GM20000 (cell line): Measurements from ENCODE around the gene CSNK1G2.

ENCODE experiments used
- DNase-seq: peaks from one replicate; pipeline ENCODE4 v3.0.0; 2012; ENCODE audit warnings: low spot score
- CTCF ChIP-seq: IDR thresholded peaks from 2 replicates; pipeline ENCODE4 v1.5.1; 2012; ENCODE audit warnings: mild to moderate bottlenecking, control low read depth; ENCODE audit errors: extremely low read depth, missing control alignments

Gene CSNK1G2

GRCh38 chr19:1929021-1929742 lies 11.8 kb upstream of the CSNK1G2 start:
- TF ChIP-seq CTCF = peak; percentile 83

DNA sequence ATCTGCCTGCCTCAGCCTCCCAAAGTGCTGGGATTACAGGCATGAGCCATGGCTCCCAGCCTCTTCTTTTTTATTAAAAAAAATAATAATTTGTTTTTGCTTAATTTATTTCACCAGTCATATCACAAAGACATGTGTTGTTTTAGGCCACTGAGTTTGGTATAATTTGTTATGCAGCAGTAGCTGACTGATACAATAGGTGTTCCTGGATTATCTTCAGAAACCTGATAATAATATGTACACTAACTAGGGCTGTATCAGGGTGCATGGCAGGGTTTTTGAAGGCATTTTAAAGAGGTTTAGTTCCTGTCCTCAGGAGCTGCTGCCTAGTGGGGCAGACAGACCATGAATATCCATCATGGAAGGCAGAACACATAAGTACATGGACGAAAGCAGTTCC lies 9.5 kb upstream of the CSNK1G2 start:
- DNase-seq = no peak
- no peak for TF ChIP-seq CTCF

More at GRCh38 chr19:1929021-1929742, 11.8 kb upstream of the CSNK1G2 start:
- DNase-seq = peak; percentile 90

DNA sequence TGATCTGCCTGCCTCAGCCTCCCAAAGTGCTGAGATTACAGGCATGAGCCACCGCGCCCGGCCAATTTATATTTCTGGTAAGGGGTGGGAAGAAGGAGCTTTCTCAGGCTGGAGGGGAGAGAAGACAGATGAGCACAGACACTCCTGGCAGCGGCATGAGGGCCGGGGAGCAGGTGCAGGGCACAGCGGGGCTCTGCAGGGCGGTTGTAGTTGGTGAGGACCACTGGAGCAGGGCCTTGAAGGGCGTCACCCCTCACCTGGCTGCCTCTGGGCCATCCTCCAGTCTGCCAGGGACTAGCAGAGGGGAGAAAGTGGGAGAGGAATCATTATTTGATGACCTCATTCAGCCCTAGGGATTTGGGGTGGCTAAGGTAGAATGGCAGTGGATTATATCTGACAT lies 8.6 kb upstream of the CSNK1G2 start:
- no peak for TF ChIP-seq CTCF
- DNase-seq = no peak

- no peak for DNase-seq
- TF ChIP-seq CTCF = no peak
These were observed 7.7 kb upstream of the CSNK1G2 start for GRCh38 chr19:1933244-1933643.

DNA sequence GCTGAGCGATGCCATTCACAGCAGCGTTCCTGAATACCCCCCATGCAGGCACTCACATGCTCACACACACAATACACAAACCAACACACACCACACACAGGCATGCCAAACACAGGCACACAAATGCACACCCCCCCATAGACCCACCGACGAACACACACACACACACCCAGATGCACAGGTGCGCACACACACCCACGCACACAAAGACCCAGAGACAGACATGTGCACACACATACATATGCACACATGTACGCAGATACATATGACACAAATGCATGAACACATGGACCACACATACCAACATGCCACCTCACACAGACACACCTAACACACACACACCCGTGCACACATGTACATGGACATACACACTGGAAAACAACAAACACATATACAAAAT lies 7.0 kb upstream of the CSNK1G2 start:
- TF ChIP-seq CTCF = no peak
- DNase-seq = no peak

DNA sequence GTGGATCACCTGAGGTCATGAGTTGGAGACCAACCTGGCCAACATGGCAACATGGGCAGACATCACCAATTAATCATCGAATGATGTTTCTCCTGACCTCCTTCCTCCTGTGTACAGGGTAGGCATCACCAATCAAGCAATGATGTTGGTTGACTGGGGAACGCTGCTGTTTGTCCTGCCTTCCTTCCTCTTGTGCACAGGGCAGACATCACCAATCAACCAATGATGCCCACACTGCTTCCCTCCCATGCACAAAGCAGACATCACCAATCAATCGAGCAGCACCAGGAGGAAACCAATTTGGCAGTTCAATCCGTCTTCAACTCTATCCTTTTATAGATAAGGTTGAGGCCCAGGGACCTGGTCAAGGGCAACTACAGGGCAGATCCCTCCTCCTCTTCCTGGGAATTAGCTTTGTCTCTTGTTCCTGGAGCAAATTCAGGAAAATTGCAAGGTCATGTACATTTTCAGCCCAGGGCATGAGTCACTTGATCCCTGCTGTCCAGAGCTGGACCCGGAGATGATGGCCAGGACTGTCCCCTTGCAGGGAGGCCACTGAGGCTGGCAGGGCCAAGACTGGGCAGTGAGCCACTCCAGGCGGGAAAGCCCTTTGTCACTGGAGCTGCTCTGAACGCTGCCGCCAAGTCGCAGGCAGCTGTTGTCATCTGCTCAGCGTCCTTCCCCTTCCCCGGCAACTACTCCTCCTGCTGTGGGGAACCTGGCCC lies 5.3 kb upstream of the CSNK1G2 start:
- DNase-seq = no peak
- no peak for TF ChIP-seq CTCF

DNA sequence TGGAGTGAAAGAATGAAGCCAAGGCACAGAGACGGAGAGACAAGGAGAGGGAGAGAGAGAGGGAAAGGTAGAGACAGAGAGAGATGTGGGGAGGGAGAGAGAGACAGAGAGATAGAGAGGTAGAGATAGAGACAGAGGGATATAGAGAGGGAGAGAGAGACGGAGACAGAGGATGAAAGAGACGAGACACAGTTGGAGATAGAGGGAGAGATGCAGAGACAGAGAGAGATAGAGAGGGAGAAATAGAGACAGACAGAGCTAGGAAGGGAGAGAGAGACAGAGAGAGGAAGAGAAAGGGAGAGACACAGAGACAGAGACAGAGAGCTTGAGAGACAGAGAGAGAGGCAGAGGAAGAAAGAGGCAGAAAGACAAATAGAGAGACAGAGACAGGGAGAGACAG lies 4.5 kb upstream of the CSNK1G2 start:
- no peak for TF ChIP-seq CTCF
- no peak for DNase-seq
